A549 (cell line): Measurements from ENCODE around the gene NFATC3.
"Not testable (repeated sequence)": the region's sequence is repeated elsewhere in the genome, so short reads cannot be mapped to it uniquely, and the experiment has no call there.

Experiments used
- CEBPB ChIP-seq, 2 experiments: fragments of >200 bp in 1 of 2; sonication (Bioruptor Twin) in 1 of 2; formaldehyde crosslinking in 1 of 2; IDR thresholded peaks; 2 replicates each; pipeline ENCODE4 v1.6.1; 2012 to 2016
- CHD2 ChIP-seq: fragments of 150-350 bp; IDR thresholded peaks from 2 replicates; pipeline ENCODE4 v1.6.1; 2014; ENCODE audit warnings: low read length; ENCODE audit not compliant: partially characterized antibody
- CTCF ChIP-seq: fragments of >200 bp; sonication (Bioruptor Twin); formaldehyde crosslinking; IDR thresholded peaks from 3 replicates; pipeline ENCODE4 v1.5.1; 2016
- HDAC2 ChIP-seq: fragments of 200-600 bp; sonication (generic); IDR thresholded peaks from 2 replicates; pipeline ENCODE4 v1.6.1; 2016
- HMGXB4 ChIP-seq: fragments of 250-450 bp; sonication (Bioruptor Pico); IDR thresholded peaks from 2 replicates; pipeline ENCODE4 v1.5.0; 2021; ENCODE audit warnings: mild to moderate bottlenecking, moderate library complexity, borderline replicate concordance
- MAX ChIP-seq: IDR thresholded peaks from 2 replicates; pipeline ENCODE4 v1.6.1; 2012
- NPAS2 ChIP-seq: fragments of 250-450 bp; sonication (Bioruptor Pico); IDR thresholded peaks from 2 replicates; pipeline ENCODE4 v1.8.0; 2022; ENCODE audit warnings: mild to moderate bottlenecking, moderate library complexity, borderline replicate concordance
- POLR2A ChIP-seq: IDR thresholded peaks from 2 replicates; pipeline ENCODE4 v1.6.1; 2012; ENCODE audit warnings: mild to moderate bottlenecking, low read length
- RCOR1 ChIP-seq: fragments of 150-350 bp; IDR thresholded peaks from 2 replicates; pipeline ENCODE4 v1.6.1; 2014; ENCODE audit warnings: antibody characterized with exemption, low read length, low read depth
- RFX5 ChIP-seq: fragments of 450-650 bp; IDR thresholded peaks from 2 replicates; pipeline ENCODE4 v1.7.1; 2014; ENCODE audit warnings: antibody characterized with exemption, mild to moderate bottlenecking, moderate library complexity
- TF ChIP-seq, protein P1 (sequence below): fragments of 450-650 bp; IDR thresholded peaks from 2 replicates; pipeline ENCODE4 v1.6.1; 2014; ENCODE audit warnings: antibody characterized with exemption

DNA sequence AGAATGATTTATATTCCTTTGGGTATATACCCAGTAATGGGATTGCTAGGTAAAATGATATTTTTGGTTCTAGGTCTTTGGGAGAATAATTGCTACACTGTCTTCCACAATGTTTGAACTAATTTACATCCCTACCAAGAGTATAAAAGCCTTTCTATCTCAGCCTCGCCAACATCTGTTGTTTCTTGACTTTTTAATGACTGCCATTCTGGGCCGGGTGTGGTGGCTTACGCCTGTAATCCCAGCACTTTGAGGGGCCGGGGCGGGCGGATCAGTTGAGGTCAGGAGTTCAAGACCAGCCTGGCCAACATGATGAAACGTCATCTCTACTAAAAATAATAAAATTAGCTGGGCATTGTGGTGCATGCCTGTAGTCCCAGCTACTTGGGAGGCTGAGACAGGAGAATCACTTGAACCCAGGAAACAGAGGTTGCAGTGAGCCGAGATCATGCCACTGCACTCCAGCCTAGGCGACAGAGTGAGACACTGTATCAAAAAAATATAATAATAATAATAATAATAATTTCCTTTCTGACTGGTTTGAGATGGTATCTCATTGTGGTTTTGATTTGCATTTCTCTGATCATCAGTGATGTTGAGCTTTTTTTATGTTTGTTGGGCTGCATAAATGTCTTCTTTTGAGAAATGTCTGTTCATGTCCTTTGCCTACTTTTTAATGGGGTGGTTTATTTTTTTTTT is 22.2 kb downstream of the NFATC3 start:
- TF ChIP-seq, protein P1, sequence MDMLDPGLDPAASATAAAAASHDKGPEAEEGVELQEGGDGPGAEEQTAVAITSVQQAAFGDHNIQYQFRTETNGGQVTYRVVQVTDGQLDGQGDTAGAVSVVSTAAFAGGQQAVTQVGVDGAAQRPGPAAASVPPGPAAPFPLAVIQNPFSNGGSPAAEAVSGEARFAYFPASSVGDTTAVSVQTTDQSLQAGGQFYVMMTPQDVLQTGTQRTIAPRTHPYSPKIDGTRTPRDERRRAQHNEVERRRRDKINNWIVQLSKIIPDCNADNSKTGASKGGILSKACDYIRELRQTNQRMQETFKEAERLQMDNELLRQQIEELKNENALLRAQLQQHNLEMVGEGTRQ = not testable (repeated sequence)
- not testable (repeated sequence) for TF ChIP-seq CTCF; CHD2; POLR2A; MAX; RCOR1; HDAC2; RFX5; HMGXB4 (CRISPR knock-in tag); NPAS2 (CRISPR knock-in tag); CEBPB (IDR thresholded peaks at IDR 0.05)
